ENCODE data around the gene RAB44.

Gene RAB44

DNA sequence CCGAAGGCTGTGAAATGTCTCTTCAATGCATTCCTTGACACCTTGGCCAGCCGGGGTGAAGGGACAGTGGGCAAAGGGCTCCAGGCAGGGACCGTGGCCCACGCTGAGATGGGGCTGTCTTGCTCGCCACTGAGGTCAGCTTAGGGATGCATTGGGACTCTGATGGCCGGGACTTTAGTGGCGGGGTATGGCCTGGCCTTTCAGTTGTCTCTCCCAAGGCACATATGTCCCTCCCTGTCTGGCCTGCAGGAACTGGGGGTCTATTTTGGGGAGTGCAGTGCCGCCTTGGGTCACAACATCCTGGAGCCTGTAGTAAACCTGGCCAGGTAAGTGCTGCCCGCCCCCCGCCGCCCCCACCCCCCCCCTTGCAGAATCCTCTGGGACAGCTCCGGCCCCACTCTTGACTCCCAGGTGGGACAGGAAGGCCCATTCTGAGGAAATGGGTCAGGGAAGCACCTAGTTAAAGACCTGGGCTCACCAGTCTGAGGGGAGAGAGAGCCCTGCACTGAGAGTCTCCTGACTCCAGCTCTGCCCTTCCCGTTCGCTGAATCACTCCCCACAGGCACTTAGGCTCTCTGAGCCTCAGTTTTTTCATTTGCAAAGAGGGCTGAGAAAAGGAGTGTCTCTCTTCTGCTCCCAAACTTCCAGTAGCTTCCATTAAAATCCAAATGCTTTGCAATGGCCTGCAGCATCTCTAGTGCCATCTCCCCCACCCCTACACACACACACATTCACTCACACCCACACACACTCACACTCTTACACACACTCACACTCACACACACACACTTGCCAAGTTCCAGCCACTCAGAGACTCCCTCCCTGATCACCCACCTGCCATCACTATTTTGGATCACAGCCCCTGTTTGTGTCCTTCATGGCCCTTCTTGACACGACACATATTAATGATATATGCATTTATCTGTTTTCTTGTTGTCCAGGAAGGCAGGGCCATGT is 33.1 kb downstream of the RAB44 start:
- H3K9me3 ChIP-seq (ENCODE audit: control insufficient read depth, low read length) = no peaks in the 10 kb centered on the region
- no peaks in the 10 kb centered on the region for H3K36me3 ChIP-seq (ENCODE audit: control insufficient read depth, insufficient read depth, low read length)
- peaks cover 22% of the 10 kb centered on the region for H3K4me1 ChIP-seq (ENCODE audit: control insufficient read depth, insufficient read depth, low read length)
- H3K27me3 ChIP-seq (ENCODE audit: control insufficient read depth, insufficient read depth, low read length) = no peaks in the 10 kb centered on the region
- no peak overlapping the region for H3K4me3 ChIP-seq (ENCODE audit: low read length)
- no peak overlapping the region for H3K9ac ChIP-seq (ENCODE audit: low read length)

DNA sequence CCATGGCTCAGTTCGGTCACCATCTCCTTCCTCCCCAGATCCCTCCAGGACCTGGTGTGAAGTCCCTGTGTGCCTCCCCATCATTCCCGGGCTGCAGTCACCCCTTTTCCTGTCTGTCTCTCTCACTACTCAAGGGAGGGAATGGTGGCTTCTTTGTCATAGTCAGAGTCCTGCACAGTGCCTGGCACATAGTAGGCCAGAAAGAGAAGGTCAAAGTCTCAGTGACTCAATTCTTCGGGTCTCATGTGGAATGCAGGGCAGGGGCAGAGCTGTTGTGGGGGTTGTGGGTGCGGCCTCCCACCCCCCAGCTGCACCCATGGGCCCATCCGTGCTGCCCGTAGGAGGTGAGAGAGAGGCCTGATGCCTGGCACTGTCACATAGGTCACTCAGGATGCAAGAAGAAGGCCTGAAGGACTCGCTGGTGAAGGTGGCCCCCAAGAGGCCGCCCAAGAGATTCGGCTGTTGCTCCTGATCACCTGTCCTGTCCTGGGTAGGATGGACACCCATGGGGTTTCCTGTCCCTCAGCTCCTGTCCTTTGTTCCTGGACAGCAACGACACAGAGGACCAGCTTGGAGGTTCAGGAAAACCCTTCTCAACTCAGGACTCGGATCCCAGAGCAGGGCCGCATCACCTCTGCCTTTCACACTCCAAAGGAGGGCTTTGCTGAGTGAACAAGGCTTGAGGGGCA is 34.1 kb downstream of the RAB44 start:
- Histone ChIP-seq H3K36me3 (ENCODE audit: control insufficient read depth, insufficient read depth, low read length) (no peaks in the 10 kb centered on the region), H3K4me1 (ENCODE audit: control insufficient read depth, insufficient read depth, low read length) (peaks cover 27% of the 10 kb centered on the region), H3K9me3 (ENCODE audit: control insufficient read depth, low read length) (no peaks in the 10 kb centered on the region)

DNA sequence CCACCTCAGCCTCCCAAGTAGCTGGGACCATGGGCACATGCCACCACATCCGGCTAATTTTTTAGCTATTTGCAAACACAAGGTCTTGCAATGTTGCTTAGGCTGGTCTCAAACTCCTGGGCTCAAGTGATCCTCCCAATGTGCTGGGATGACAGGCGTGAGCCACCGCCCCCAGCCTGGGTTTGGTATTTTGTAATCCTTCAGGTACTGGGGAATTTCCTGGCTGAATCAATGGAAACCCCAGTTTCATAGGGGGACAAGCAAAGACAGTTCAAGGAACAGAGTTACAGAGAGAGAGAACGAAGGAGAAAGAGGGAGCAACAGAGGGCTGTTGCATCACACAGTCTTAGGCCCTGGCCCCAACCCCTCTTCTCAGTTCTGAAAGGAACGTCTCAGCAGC is 35.7 kb downstream of the RAB44 start:
- Histone ChIP-seq H3K36me3 (ENCODE audit: control insufficient read depth, insufficient read depth, low read length) (no peaks in the 10 kb centered on the region), H3K9me3 (ENCODE audit: control insufficient read depth, low read length) (no peaks in the 10 kb centered on the region), H3K4me3 (ENCODE audit: low read length) (no peak overlapping the region), H3K9ac (ENCODE audit: low read length) (no peak overlapping the region), H3K4me1 (ENCODE audit: control insufficient read depth, insufficient read depth, low read length) (peaks cover 20% of the 10 kb centered on the region), H3K27me3 (ENCODE audit: control insufficient read depth, insufficient read depth, low read length) (no peaks in the 10 kb centered on the region)

More for the DNA sequence above, 34.1 kb downstream of the RAB44 start:
- Histone ChIP-seq H3K27me3 (ENCODE audit: control insufficient read depth, insufficient read depth, low read length) (no peaks in the 10 kb centered on the region), H3K4me3 (ENCODE audit: low read length) (no peak overlapping the region), H3K9ac (ENCODE audit: low read length) (no peak overlapping the region)

DNA sequence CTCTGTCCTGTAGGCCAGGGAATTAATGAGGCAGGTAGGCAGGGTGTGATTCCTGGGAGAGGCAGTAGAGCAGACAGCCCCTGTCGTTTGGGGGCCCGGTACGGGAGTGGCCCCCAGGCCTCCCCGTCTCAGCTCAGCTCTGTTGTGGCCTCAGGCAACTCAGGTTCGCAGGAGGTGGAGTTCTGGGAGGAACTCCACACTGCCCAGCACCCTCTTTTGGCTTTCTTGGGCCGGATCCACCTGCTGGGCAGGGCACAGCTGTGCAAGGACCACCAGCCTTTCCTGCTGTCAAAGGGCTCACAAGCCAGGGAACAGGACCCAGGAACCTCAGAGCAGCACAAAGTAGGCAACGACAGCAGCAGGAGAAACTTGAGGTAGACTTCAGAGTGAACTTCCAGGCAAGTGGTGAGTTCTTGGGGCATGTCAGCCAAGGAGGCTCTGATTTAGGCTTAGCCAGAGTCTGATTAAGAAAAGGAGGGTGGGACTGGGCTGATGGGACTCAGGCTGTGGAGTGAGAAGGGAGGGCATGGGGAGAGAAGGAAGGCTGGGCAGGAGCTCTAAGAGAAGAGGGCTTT is 36.9 kb downstream of the RAB44 start:
- H3K4me3 ChIP-seq (ENCODE audit: low read length) = no peak overlapping the region
- no peaks in the 10 kb centered on the region for H3K9me3 ChIP-seq (ENCODE audit: control insufficient read depth, low read length)
- H3K36me3 ChIP-seq (ENCODE audit: control insufficient read depth, insufficient read depth, low read length) = no peaks in the 10 kb centered on the region
- H3K4me1 ChIP-seq (ENCODE audit: control insufficient read depth, insufficient read depth, low read length) = peaks cover 20% of the 10 kb centered on the region
- H3K9ac ChIP-seq (ENCODE audit: low read length) = peak overlapping the region; percentile 47
- no peaks in the 10 kb centered on the region for H3K27me3 ChIP-seq (ENCODE audit: control insufficient read depth, insufficient read depth, low read length)

DNA sequence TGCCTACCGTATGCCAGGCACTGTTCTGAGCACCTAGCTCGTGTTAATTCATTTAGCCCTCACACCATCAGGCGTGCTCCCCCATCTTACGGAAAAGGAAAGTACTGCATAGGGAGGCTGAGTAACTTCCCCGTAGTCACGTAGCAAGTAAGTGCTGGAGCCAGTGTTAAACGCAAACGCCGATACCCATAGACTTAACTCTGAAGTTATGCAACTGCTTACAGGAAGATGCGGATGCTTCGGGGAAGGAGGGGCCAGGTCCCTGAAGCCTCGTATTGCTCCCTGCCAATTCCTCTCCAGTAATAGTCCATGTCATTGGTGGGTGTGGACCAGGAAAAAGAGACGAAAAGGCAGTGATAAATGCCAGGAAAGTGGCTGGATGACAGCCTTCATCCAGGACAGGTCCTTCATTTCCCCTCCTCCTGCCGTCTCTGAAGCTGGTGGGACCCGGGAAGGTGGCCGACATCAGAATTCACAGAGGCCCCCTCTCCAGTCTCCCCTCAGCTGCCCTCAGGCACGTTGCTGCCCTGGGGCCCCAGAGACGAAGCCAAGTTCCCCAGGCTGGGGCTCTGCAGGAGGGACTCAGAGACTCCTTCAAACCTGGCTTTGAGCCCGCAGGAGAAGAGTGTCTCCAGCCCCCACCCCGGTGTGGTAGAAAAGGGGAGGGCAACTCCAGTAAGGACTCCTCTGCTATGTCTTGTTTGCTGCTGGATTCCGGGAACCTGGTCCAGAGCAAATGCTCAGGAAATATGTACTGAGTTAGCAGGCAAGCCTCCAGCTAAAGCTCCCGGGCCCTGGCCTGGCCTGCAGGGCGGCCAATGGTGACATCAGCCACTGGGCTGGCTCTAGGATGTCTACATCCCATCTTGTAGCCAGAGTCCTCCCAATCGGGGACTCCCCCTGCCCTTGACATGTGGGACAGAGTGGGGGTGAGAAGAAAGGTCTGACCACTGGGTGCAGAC is 37.8 kb downstream of the RAB44 start:
- H3K4me1 ChIP-seq (ENCODE audit: control insufficient read depth, insufficient read depth, low read length) = peaks cover 20% of the 10 kb centered on the region

DNA sequence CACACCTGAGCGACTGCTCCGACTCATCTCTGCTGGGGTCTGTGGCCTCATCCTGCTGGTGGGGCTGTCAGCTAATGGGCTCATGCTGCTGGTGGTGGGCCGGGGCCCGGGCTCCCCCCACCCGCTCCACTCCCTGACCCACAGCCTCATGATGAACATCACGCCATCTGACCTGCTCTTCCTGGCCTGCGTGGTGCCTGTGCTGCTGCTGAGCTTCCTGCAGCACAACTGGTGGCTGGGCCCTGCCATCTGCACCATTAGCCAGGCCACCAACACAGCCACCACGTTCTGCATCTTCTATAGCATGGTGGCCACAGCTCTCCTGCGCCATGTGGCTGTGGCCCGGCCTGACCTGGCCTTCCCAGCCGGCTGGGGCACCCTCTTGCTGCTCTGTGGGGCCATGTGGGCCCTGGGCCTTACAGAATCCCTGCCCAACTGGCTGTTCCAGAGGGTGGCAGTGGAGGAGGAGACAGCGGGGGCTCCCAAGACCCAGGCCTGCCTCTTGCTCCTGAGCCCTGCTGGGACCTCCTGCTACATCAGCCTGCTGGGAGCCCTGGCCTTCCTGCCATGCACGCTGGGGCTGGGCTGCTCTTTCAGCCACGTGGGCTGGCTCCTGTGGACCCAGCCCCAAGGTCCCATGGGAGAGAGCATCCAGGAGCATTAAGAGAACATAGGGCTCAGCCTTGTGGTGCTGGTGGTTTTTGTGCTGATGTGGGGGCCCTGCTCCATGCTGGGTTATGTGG is 39.6 kb downstream of the RAB44 start:
- Histone ChIP-seq H3K9me3 (ENCODE audit: control insufficient read depth, low read length) (no peaks in the 10 kb centered on the region), H3K4me3 (ENCODE audit: low read length) (no peak overlapping the region), H3K36me3 (ENCODE audit: control insufficient read depth, insufficient read depth, low read length) (no peaks in the 10 kb centered on the region), H3K9ac (ENCODE audit: low read length) (no peak overlapping the region), H3K27me3 (ENCODE audit: control insufficient read depth, insufficient read depth, low read length) (no peaks in the 10 kb centered on the region), H3K4me1 (ENCODE audit: control insufficient read depth, insufficient read depth, low read length) (peaks cover 27% of the 10 kb centered on the region)

More for the DNA sequence above, 37.8 kb downstream of the RAB44 start:
- H3K9me3 ChIP-seq (ENCODE audit: control insufficient read depth, low read length) = no peaks in the 10 kb centered on the region
- H3K27me3 ChIP-seq (ENCODE audit: control insufficient read depth, insufficient read depth, low read length) = no peaks in the 10 kb centered on the region
- no peak overlapping the region for H3K4me3 ChIP-seq (ENCODE audit: low read length)
- H3K9ac ChIP-seq (ENCODE audit: low read length) = peak overlapping the region; percentile 47
- no peaks in the 10 kb centered on the region for H3K36me3 ChIP-seq (ENCODE audit: control insufficient read depth, insufficient read depth, low read length)

DNA sequence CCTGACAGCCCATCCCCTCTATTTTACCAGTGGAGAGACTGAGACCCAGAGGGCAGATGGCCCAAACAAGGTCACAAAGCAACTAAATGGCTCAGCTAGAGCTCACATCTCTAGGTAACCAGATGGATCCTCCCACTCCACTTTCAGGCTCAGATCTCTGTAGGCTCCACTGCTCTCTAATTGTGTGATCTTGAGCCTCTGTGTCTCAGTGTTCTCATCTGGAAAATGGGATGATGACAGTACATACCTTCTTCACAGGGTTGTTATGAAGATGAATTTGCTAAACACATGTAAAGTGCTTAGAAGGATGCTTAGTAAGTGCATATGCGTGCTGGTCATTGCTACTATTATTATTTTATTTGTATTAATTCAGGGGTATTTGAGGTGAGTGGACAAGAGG is 40.5 kb downstream of the RAB44 start:
- H3K27me3 ChIP-seq (ENCODE audit: control insufficient read depth, insufficient read depth, low read length) = no peaks in the 10 kb centered on the region
- no peaks in the 10 kb centered on the region for H3K9me3 ChIP-seq (ENCODE audit: control insufficient read depth, low read length)
- H3K4me3 ChIP-seq (ENCODE audit: low read length) = no peak overlapping the region
- no peak overlapping the region for H3K9ac ChIP-seq (ENCODE audit: low read length)
- H3K4me1 ChIP-seq (ENCODE audit: control insufficient read depth, insufficient read depth, low read length) = peaks cover 36% of the 10 kb centered on the region
- H3K36me3 ChIP-seq (ENCODE audit: control insufficient read depth, insufficient read depth, low read length) = no peaks in the 10 kb centered on the region

DNA sequence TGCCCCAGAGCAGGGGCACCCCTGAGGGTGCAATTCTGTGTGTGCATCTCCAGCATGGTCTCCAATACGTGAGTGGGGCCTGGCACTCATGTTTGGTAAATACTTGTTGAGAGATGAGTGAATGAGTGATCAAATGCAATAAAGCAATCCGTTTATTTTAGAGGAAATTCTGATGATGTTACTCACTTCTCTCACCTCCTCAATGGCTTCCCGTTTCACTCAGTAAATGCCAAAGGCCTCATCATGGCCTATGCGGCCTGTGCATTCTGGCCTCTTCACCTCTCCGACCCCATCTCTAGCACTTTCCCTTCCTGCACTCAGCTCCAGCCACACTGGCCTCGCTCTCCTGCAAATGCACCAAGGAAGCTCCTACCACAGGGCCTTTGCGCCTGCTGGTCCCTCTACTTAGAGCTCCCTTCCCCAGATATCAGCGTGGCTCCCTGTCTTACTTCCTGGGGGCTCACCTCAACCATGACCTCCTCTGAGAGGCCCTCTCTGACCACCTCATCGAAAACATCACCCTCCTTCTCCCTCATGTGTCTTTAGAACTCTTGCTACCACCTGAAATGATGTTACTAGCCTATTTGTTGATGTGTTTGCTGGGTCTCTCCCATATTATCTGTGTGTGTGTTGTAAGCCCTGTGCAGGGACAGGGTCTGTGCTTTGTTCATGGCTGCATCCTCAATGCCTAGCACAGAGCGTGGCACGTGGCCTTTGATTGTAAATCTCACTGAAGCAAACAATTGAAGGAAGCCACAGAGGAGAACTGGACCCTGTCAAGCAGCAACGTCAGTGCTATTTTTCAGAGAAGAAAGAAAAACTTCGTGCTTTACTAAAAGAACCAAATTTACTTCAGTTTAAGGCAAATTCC is 42.6 kb downstream of the RAB44 start:
- H3K27me3 ChIP-seq (ENCODE audit: control insufficient read depth, insufficient read depth, low read length) = no peaks in the 10 kb centered on the region
- H3K4me1 ChIP-seq (ENCODE audit: control insufficient read depth, insufficient read depth, low read length) = peaks cover 47% of the 10 kb centered on the region
- H3K9ac ChIP-seq (ENCODE audit: low read length) = no peak overlapping the region
- H3K36me3 ChIP-seq (ENCODE audit: control insufficient read depth, insufficient read depth, low read length) = no peaks in the 10 kb centered on the region
- no peak overlapping the region for H3K4me3 ChIP-seq (ENCODE audit: low read length)
- no peaks in the 10 kb centered on the region for H3K9me3 ChIP-seq (ENCODE audit: control insufficient read depth, low read length)

DNA sequence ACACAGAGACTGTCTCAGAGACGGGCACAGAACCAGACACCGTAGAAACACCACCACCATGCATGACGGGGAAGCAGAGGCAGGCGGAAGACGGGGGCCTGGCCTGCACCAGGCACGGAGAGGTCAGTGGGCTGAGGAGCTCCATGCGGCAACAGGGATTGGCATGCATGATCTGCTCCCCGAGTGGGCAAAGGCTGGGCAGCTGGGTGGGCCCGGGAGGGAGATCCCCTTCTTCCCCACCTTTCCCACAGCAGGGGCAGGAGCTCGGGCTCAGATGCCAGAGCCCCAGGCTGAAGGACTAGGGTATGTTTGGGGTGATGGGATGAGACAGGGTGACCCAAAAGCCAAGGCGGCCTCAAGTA is 43.2 kb downstream of the RAB44 start:
- no peaks in the 10 kb centered on the region for H3K9me3 ChIP-seq (ENCODE audit: control insufficient read depth, low read length)
- peaks cover 46% of the 10 kb centered on the region for H3K4me1 ChIP-seq (ENCODE audit: control insufficient read depth, insufficient read depth, low read length)
- H3K36me3 ChIP-seq (ENCODE audit: control insufficient read depth, insufficient read depth, low read length) = no peaks in the 10 kb centered on the region
- H3K27me3 ChIP-seq (ENCODE audit: control insufficient read depth, insufficient read depth, low read length) = no peaks in the 10 kb centered on the region
- H3K4me3 ChIP-seq (ENCODE audit: low read length) = no peak overlapping the region
- no peak overlapping the region for H3K9ac ChIP-seq (ENCODE audit: low read length)

DNA sequence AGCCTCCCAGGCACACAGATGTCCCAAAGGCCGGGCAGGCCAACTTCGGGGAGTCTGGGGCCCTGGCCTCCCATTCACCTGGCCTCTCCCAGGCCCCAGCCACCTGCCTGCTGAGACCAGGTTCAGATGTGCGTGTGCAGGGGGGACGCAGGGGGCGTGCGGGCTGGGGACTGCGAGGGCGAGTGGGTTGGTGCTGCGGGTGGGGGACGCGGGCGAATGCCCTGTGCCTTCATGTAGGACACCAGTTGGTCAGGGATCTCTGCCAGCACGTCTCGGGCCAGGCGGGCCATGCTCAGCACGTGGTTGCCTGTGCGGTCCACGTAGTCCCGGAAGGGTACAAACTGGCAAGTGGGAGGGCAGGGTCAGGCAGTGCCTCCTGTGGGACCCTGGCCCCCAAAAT is 44.5 kb downstream of the RAB44 start:
- H3K4me1 ChIP-seq (ENCODE audit: control insufficient read depth, insufficient read depth, low read length) = peaks cover 41% of the 10 kb centered on the region
- no peaks in the 10 kb centered on the region for H3K36me3 ChIP-seq (ENCODE audit: control insufficient read depth, insufficient read depth, low read length)
- H3K9ac ChIP-seq (ENCODE audit: low read length) = no peak overlapping the region
- no peaks in the 10 kb centered on the region for H3K27me3 ChIP-seq (ENCODE audit: control insufficient read depth, insufficient read depth, low read length)
- no peak overlapping the region for H3K4me3 ChIP-seq (ENCODE audit: low read length)
- H3K9me3 ChIP-seq (ENCODE audit: control insufficient read depth, low read length) = no peaks in the 10 kb centered on the region
